SU-DHL-6 (cell line): ENCODE data around the gene AZGP1.

Experiments used
- H2AFZ ChIP-seq: fragments of 200-600 bp; sonication (generic); 2 replicates; pipeline ENCODE4 v1.6.1; 2014; ENCODE audit warnings: low read depth, mild to moderate bottlenecking, moderate library complexity, mixed read lengths, antibody characterized with exemption, low read length; ENCODE audit not compliant: severe bottlenecking
- H3F3A ChIP-seq: fragments of 200-600 bp; shearing (Covaris generic); 2 replicates; pipeline ENCODE4 v1.6.0; 2016; ENCODE audit warnings: antibody characterized with exemption, mild to moderate bottlenecking; ENCODE audit not compliant: insufficient read depth
- H3K27ac ChIP-seq: fragments of 200-600 bp; sonication (generic); 2 replicates; pipeline ENCODE4 v1.5.1; 2016; ENCODE audit warnings: low read depth, mild to moderate bottlenecking, low read length, moderate library complexity, mixed read lengths
- H3K27me3 ChIP-seq: fragments of 200-600 bp; sonication (generic), shearing (Covaris generic); 2 replicates; pipeline ENCODE4 v1.6.0; 2014; ENCODE audit warnings: mild to moderate bottlenecking, low read length
- H3K36me3 ChIP-seq: fragments of 200-600 bp; sonication (generic); 2 replicates; pipeline ENCODE4 v1.6.1; 2014; ENCODE audit warnings: mild to moderate bottlenecking, low read length, mixed read lengths
- H3K4me2 ChIP-seq: fragments of 300-600, 200-600 bp; shearing (Covaris generic), sonication (generic); 2 replicates; pipeline ENCODE4 v1.6.0; 2014; ENCODE audit warnings: low read length, low read depth, mild to moderate bottlenecking; ENCODE audit not compliant: poor library complexity, severe bottlenecking
- H3K4me3 ChIP-seq: fragments of 200-600 bp; sonication (generic); 2 replicates; pipeline ENCODE4 v1.5.1; 2014; ENCODE audit warnings: antibody characterized with exemption, low read length, mild to moderate bottlenecking, mixed read lengths; ENCODE audit not compliant: insufficient read depth, poor library complexity, severe bottlenecking
- H3K79me2 ChIP-seq: fragments of 200-600 bp; sonication (generic); 2 replicates; pipeline ENCODE4 v1.6.1; 2014; ENCODE audit warnings: mild to moderate bottlenecking, low read length, moderate library complexity; ENCODE audit not compliant: insufficient read depth
- H3K9ac ChIP-seq: fragments of 200-600 bp; sonication (generic); 2 replicates; pipeline ENCODE4 v1.7.0; 2014; ENCODE audit warnings: mild to moderate bottlenecking, low read length
- H3K9me2 ChIP-seq: fragments of 200-600 bp; sonication (generic); replicated peaks from 2 replicates; pipeline ENCODE4 v1.6.1; 2014; ENCODE audit warnings: low read length; ENCODE audit not compliant: insufficient read depth
- H3K9me3 ChIP-seq: fragments of 200-600 bp; sonication (generic); 2 replicates; pipeline ENCODE4 v1.6.1; 2014; ENCODE audit warnings: low read length, mixed read lengths; ENCODE audit not compliant: insufficient read depth
- H4K20me1 ChIP-seq: fragments of 200-600 bp; sonication (generic); 2 replicates; pipeline ENCODE4 v1.6.1; 2014; ENCODE audit warnings: low read depth, mild to moderate bottlenecking, antibody characterized with exemption, low read length, moderate library complexity, mixed read lengths
- EZH2phosphoT487 ChIP-seq: fragments of 200-600 bp; sonication (generic), shearing (Covaris generic); conservative IDR thresholded peaks from 2 replicates; pipeline ENCODE4 v1.6.1; 2018; ENCODE audit warnings: mild to moderate bottlenecking, antibody characterized with exemption, low read length, moderate library complexity, mixed read lengths
- TF ChIP-seq, protein P1 (sequence below): fragments of 200-600 bp; sonication (generic); IDR thresholded peaks from one replicate; pipeline ENCODE4 v1.5.1; 2017; ENCODE audit warnings: antibody characterized with exemption, mild to moderate bottlenecking, low read length, moderate library complexity; ENCODE audit not compliant: insufficient read depth, poor library complexity, severe bottlenecking

Gene AZGP1

GRCh38 chr7:99927536-99927935 lies 48.3 kb downstream of the AZGP1 start:
- H3F3A ChIP-seq, result no peaks in the 10 kb centered on the region
- H3K36me3 ChIP-seq, result no peaks in the 10 kb centered on the region
- TF ChIP-seq, protein P1, sequence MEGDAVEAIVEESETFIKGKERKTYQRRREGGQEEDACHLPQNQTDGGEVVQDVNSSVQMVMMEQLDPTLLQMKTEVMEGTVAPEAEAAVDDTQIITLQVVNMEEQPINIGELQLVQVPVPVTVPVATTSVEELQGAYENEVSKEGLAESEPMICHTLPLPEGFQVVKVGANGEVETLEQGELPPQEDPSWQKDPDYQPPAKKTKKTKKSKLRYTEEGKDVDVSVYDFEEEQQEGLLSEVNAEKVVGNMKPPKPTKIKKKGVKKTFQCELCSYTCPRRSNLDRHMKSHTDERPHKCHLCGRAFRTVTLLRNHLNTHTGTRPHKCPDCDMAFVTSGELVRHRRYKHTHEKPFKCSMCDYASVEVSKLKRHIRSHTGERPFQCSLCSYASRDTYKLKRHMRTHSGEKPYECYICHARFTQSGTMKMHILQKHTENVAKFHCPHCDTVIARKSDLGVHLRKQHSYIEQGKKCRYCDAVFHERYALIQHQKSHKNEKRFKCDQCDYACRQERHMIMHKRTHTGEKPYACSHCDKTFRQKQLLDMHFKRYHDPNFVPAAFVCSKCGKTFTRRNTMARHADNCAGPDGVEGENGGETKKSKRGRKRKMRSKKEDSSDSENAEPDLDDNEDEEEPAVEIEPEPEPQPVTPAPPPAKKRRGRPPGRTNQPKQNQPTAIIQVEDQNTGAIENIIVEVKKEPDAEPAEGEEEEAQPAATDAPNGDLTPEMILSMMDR, result no peak
- TF ChIP-seq EZH2phosphoT487, result no peak
- H3K79me2 ChIP-seq, result no peaks in the 10 kb centered on the region
- H3K9me3 ChIP-seq, result no peaks in the 10 kb centered on the region
- H2AFZ ChIP-seq, result no peak overlapping the region
- H3K27me3 ChIP-seq, result no peaks in the 10 kb centered on the region
- H3K4me3 ChIP-seq, result no peak overlapping the region
- H3K9ac ChIP-seq, result no peak overlapping the region
- H3K9me2 ChIP-seq, result no peaks in the 10 kb centered on the region
- H3K4me2 ChIP-seq, result no peak overlapping the region
- H4K20me1 ChIP-seq, result no peaks in the 10 kb centered on the region
- no peak overlapping the region for H3K27ac ChIP-seq

GRCh38 chr7:99926321-99926720 lies 49.5 kb downstream of the AZGP1 start:
- no peaks in the 10 kb centered on the region for H3K9me3 ChIP-seq
- no peaks in the 10 kb centered on the region for H3K27me3 ChIP-seq
- no peak overlapping the region for H3K9ac ChIP-seq
- no peak overlapping the region for H3K4me2 ChIP-seq
- no peaks in the 10 kb centered on the region for H3K79me2 ChIP-seq
- H3K9me2 ChIP-seq, result no peaks in the 10 kb centered on the region
- no peak overlapping the region for H3K27ac ChIP-seq
- no peaks in the 10 kb centered on the region for H3K36me3 ChIP-seq
- no peaks in the 10 kb centered on the region for H4K20me1 ChIP-seq
- no peak for TF ChIP-seq EZH2phosphoT487
- TF ChIP-seq, protein P1, result no peak
- H3F3A ChIP-seq, result peaks cover 5% of the 10 kb centered on the region; the same call in 1 of the 2 replicates
- no peak overlapping the region for H3K4me3 ChIP-seq
- H2AFZ ChIP-seq, result no peak overlapping the region

GRCh38 chr7:99923200-99923599 lies 52.6 kb downstream of the AZGP1 start:
- Histone ChIP-seq H3K9me2 (no peaks in the 10 kb centered on the region), H3K27ac (no peak overlapping the region), H3F3A (peaks cover 10% of the 10 kb centered on the region; the same call in 1 of the 2 replicates), H4K20me1 (no peaks in the 10 kb centered on the region), H2AFZ (no peak overlapping the region), H3K27me3 (no peaks in the 10 kb centered on the region), H3K4me3 (no peak overlapping the region), H3K79me2 (peaks cover 19% of the 10 kb centered on the region), H3K9me3 (no peaks in the 10 kb centered on the region), H3K9ac (no peak overlapping the region), H3K4me2 (no peak overlapping the region), H3K36me3 (no peaks in the 10 kb centered on the region)
- TF ChIP-seq, protein P1, result no peak
- TF ChIP-seq EZH2phosphoT487, result no peak
